GM13976 (cell line): ENCODE measurements around the gene PPP1R1A.

ENCODE experiments used
- DNase-seq: peaks from one replicate; pipeline ENCODE4 v3.0.0; 2012; ENCODE audit warnings: low spot score
- CTCF ChIP-seq: IDR thresholded peaks from 2 replicates; pipeline ENCODE4 v1.5.1; 2012; ENCODE audit warnings: borderline replicate concordance, mild to moderate bottlenecking; ENCODE audit not compliant: insufficient read depth; ENCODE audit errors: extremely low read depth, missing control alignments, control extremely low read depth
- in situ Hi-C: fragments of 300-500 bp; cut with MboI; formaldehyde crosslinking; loops from one replicate; pipeline ENCODE4 v1.12.0; 2022; ENCODE audit warnings: low sequenced_read_pairs, mixed read lengths, inconsistent platforms; ENCODE audit not compliant: unreplicated experiment

The PPP1R1A gene

DNA sequence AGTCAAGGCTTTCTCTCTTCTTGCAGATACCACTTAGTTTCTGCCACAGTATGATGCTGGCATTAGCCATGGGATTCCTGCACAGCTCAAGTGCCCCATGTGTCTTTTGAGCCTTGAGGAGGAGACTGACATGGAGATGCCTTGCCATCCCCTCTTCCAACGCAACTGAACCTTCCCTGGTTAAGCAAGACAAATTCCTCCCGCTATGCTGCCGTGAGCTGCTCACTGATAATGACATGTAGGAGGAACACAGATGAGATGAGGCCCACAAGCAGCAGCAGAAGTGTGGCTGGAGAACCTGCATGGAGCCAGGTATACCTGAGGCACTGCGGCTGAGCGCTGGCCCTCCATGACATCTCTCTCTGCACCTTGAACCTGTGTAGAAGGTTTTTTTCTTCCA is 15.4 kb upstream of the PPP1R1A start:
- no peak for DNase-seq
- TF ChIP-seq CTCF, result no peak
- in situ Hi-C loops, result no loop called here

- peak; percentile 86 for TF ChIP-seq CTCF
- peak; percentile 77 for DNase-seq
- in situ Hi-C loops, result no loop called here
Measured at GRCh38 chr12:54603173-54603814, 14.8 kb upstream of the PPP1R1A start.

GRCh38 chr12:54602661-54603060 is 14.2 kb upstream of the PPP1R1A start:
- in situ Hi-C loops, result no loop called here
- DNase-seq, result no peak
- no peak for TF ChIP-seq CTCF

GRCh38 chr12:54601841-54602240 is 13.4 kb upstream of the PPP1R1A start:
- DNase-seq, result no peak
- no peak for TF ChIP-seq CTCF
- in situ Hi-C loops, result no loop called here

- TF ChIP-seq CTCF, result no peak
- in situ Hi-C loops, result no loop called here
Measured at GRCh38 chr12:54598970-54599369, 10.5 kb upstream of the PPP1R1A start.

GRCh38 chr12:54596526-54596946 is 8.1 kb upstream of the PPP1R1A start:
- TF ChIP-seq CTCF, result peak; percentile 75
- in situ Hi-C loops, result no loop called here
- peak; percentile 56 for DNase-seq

More at GRCh38 chr12:54598970-54599369, 10.5 kb upstream of the PPP1R1A start:
- DNase-seq, result no peak
